Measurements from ENCODE around the gene ALCAM.
"Not testable (repeated sequence)": the region's sequence is repeated elsewhere in the genome, so short reads cannot be mapped to it uniquely, and the experiment has no call there.

ALCAM gene

GRCh38 chr3:105367063-105367405 is 325 bp downstream of the ALCAM start:
- no peaks in the 10 kb centered on the region for H3K9me3 Mint-ChIP-seq
- DNase-seq: peak; percentile 39

GRCh38 chr3:105367406-105368213 is 901 bp downstream of the ALCAM start:
- Mint-ChIP-seq H3K9me3 (no peaks in the 10 kb centered on the region), H3K27me3 (peaks cover 21% of the 10 kb centered on the region), H3K27ac (peak overlapping the region; percentile 100), H3K36me3 (ENCODE audit: low read depth) (no peaks in the 10 kb centered on the region), H3K4me3 (peak overlapping the region; percentile 92), H3K4me1 (peaks cover 55% of the 10 kb centered on the region)
- DNase-seq (peak; percentile 84), ATAC-seq (peak; percentile 35)

More at GRCh38 chr3:105367063-105367405, 325 bp downstream of the ALCAM start:
- peak overlapping the region; percentile 88 for H3K27ac Mint-ChIP-seq
- peak overlapping the region; percentile 92 for H3K4me3 Mint-ChIP-seq
- no peaks in the 10 kb centered on the region for H3K36me3 Mint-ChIP-seq (ENCODE audit: low read depth)
- peaks cover 23% of the 10 kb centered on the region for H3K27me3 Mint-ChIP-seq
- peaks cover 60% of the 10 kb centered on the region for H3K4me1 Mint-ChIP-seq
- no peak for ATAC-seq

- peak overlapping the region; percentile 100 for H3K27ac Mint-ChIP-seq
- DNase-seq: peak; percentile 75
- peak; percentile 48 for ATAC-seq
- peaks cover 47% of the 10 kb centered on the region for H3K4me1 Mint-ChIP-seq
- H3K4me3 Mint-ChIP-seq: peak overlapping the region; percentile 92
- H3K9me3 Mint-ChIP-seq: no peaks in the 10 kb centered on the region
- H3K36me3 Mint-ChIP-seq (ENCODE audit: low read depth): peaks cover 2% of the 10 kb centered on the region
- H3K27me3 Mint-ChIP-seq: peaks cover 14% of the 10 kb centered on the region
Measured at GRCh38 chr3:105368566-105369499, 2.1 kb downstream of the ALCAM start.

- Mint-ChIP-seq H3K27me3 (peaks cover 13% of the 10 kb centered on the region), H3K27ac (peak overlapping the region; percentile 100), H3K9me3 (no peaks in the 10 kb centered on the region), H3K4me1 (peaks cover 39% of the 10 kb centered on the region), H3K4me3 (peak overlapping the region; percentile 92), H3K36me3 (ENCODE audit: low read depth) (peaks cover 2% of the 10 kb centered on the region)
- DNase-seq (peak; percentile 44), ATAC-seq (no peak)
Measured at GRCh38 chr3:105369500-105370371, 3.0 kb downstream of the ALCAM start.

- Mint-ChIP-seq H3K36me3 (ENCODE audit: low read depth) (peaks cover 2% of the 10 kb centered on the region), H3K4me1 (peaks cover 23% of the 10 kb centered on the region), H3K9me3 (no peaks in the 10 kb centered on the region), H3K4me3 (no peak overlapping the region), H3K27me3 (no peaks in the 10 kb centered on the region), H3K27ac (no peak overlapping the region)
- DNase-seq (no peak), ATAC-seq (no peak)
Measured at GRCh38 chr3:105373383-105373782, 6.7 kb downstream of the ALCAM start.

GRCh38 chr3:105375750-105376511 is 9.2 kb downstream of the ALCAM start:
- no peak overlapping the region for H3K27ac Mint-ChIP-seq
- DNase-seq: no peak
- H3K36me3 Mint-ChIP-seq (ENCODE audit: low read depth): peaks cover 2% of the 10 kb centered on the region
- H3K9me3 Mint-ChIP-seq: no peaks in the 10 kb centered on the region
- H3K27me3 Mint-ChIP-seq: no peaks in the 10 kb centered on the region
- H3K4me3 Mint-ChIP-seq: no peak overlapping the region
- no peak for ATAC-seq
- peaks cover 8% of the 10 kb centered on the region for H3K4me1 Mint-ChIP-seq

GRCh38 chr3:105377716-105378115 is 11.0 kb downstream of the ALCAM start:
- H3K27me3 Mint-ChIP-seq: no peaks in the 10 kb centered on the region
- no peak overlapping the region for H3K27ac Mint-ChIP-seq
- DNase-seq (no peak), ATAC-seq (no peak)
- H3K4me3 Mint-ChIP-seq: no peak overlapping the region
- peaks cover 2% of the 10 kb centered on the region for H3K36me3 Mint-ChIP-seq (ENCODE audit: low read depth)
- H3K4me1 Mint-ChIP-seq: peaks cover 8% of the 10 kb centered on the region
- no peaks in the 10 kb centered on the region for H3K9me3 Mint-ChIP-seq

GRCh38 chr3:105385179-105385578 is 18.5 kb downstream of the ALCAM start:
- ATAC-seq: no peak
- peaks cover 6% of the 10 kb centered on the region for H3K9me3 Mint-ChIP-seq
- peaks cover 6% of the 10 kb centered on the region for H3K27me3 Mint-ChIP-seq
- H3K27ac Mint-ChIP-seq: no peak overlapping the region
- H3K4me3 Mint-ChIP-seq: no peak overlapping the region
- H3K36me3 Mint-ChIP-seq (ENCODE audit: low read depth): peaks cover 1% of the 10 kb centered on the region
- no peak for DNase-seq
- H3K4me1 Mint-ChIP-seq: no peaks in the 10 kb centered on the region

- H3K27me3 Mint-ChIP-seq: peaks cover 6% of the 10 kb centered on the region
- DNase-seq (no peak), ATAC-seq (no peak)
- no peaks in the 10 kb centered on the region for H3K4me1 Mint-ChIP-seq
- H3K27ac Mint-ChIP-seq: no peak overlapping the region
- H3K9me3 Mint-ChIP-seq: peaks cover 14% of the 10 kb centered on the region
- peaks cover 5% of the 10 kb centered on the region for H3K36me3 Mint-ChIP-seq (ENCODE audit: low read depth)
- no peak overlapping the region for H3K4me3 Mint-ChIP-seq
Measured at GRCh38 chr3:105385819-105386508, 19.3 kb downstream of the ALCAM start.

- Mint-ChIP-seq H3K4me3 (no peak overlapping the region), H3K9me3 (peaks cover 25% of the 10 kb centered on the region)
Measured at GRCh38 chr3:105387122-105387751, 20.5 kb downstream of the ALCAM start.

GRCh38 chr3:105388176-105388575 is 21.5 kb downstream of the ALCAM start:
- Mint-ChIP-seq H3K4me1 (no peaks in the 10 kb centered on the region), H3K36me3 (ENCODE audit: low read depth) (peaks cover 11% of the 10 kb centered on the region), H3K9me3 (peaks cover 33% of the 10 kb centered on the region), H3K27ac (no peak overlapping the region), H3K4me3 (no peak overlapping the region), H3K27me3 (peaks cover 3% of the 10 kb centered on the region)
- ATAC-seq (no peak), DNase-seq (no peak)

More at GRCh38 chr3:105387122-105387751, 20.5 kb downstream of the ALCAM start:
- peaks cover 7% of the 10 kb centered on the region for H3K36me3 Mint-ChIP-seq (ENCODE audit: low read depth)
- H3K27ac Mint-ChIP-seq: no peak overlapping the region
- H3K4me1 Mint-ChIP-seq: no peaks in the 10 kb centered on the region
- H3K27me3 Mint-ChIP-seq: peaks cover 6% of the 10 kb centered on the region
- ATAC-seq (no peak), DNase-seq (no peak)

GRCh38 chr3:105389759-105390158 is 23.1 kb downstream of the ALCAM start:
- not testable (repeated sequence) for H3K4me1 Mint-ChIP-seq

GRCh38 chr3:105392598-105392997 is 25.9 kb downstream of the ALCAM start:
- H3K36me3 Mint-ChIP-seq (ENCODE audit: low read depth): peaks cover 11% of the 10 kb centered on the region
- not testable (repeated sequence) for ATAC-seq, H3K27ac Mint-ChIP-seq, H3K27me3 Mint-ChIP-seq, H3K4me3 Mint-ChIP-seq, H3K4me1 Mint-ChIP-seq, DNase-seq
- peaks cover 34% of the 10 kb centered on the region for H3K9me3 Mint-ChIP-seq

More at GRCh38 chr3:105389759-105390158, 23.1 kb downstream of the ALCAM start:
- not testable (repeated sequence) for DNase-seq, ATAC-seq, H3K27ac Mint-ChIP-seq, H3K27me3 Mint-ChIP-seq, H3K4me3 Mint-ChIP-seq
- Mint-ChIP-seq H3K36me3 (ENCODE audit: low read depth) (peaks cover 11% of the 10 kb centered on the region), H3K9me3 (peaks cover 34% of the 10 kb centered on the region)

Data from activated naive CD8-positive, alpha-beta T cell treated with anti-CD3 and anti-CD28 coated beads, Interleukin-2, amount 50 U/mL, for 24 hours (primary cell).